SK-N-SH treated with all-trans-retinoic acid at 6 μM for 48 hours (cell line): ENCODE data around the gene BEX3.

Experiments used
- ARNTL ChIP-seq: fragments of 450-650 bp; formaldehyde crosslinking; IDR thresholded peaks from 2 replicates; pipeline ENCODE4 v1.5.0; 2020; ENCODE audit warnings: low read depth, mild to moderate bottlenecking, moderate library complexity, borderline replicate concordance
- CREB5 ChIP-seq: fragments of 250-450 bp; sonication (Bioruptor Pico); IDR thresholded peaks from 2 replicates; pipeline ENCODE4 v1.5.1; 2020; ENCODE audit warnings: low read depth, mild to moderate bottlenecking, moderate library complexity
- CSDC2 ChIP-seq: fragments of 250-450 bp; sonication (Bioruptor Pico); IDR thresholded peaks from 2 replicates; pipeline ENCODE4 v1.5.0; 2020; ENCODE audit warnings: mild to moderate bottlenecking, moderate library complexity
- CSRNP3 ChIP-seq: fragments of 250-450 bp; sonication (Bioruptor Pico); IDR thresholded peaks from 2 replicates; pipeline ENCODE4 v1.5.1; 2021; ENCODE audit warnings: mild to moderate bottlenecking, moderate library complexity
- ESRRG ChIP-seq: fragments of 250-450 bp; sonication (Bioruptor Pico); IDR thresholded peaks from 2 replicates; pipeline ENCODE4 v1.6.1; 2021; ENCODE audit warnings: mild to moderate bottlenecking
- OSR1 ChIP-seq: fragments of 250-450 bp; sonication (Bioruptor Pico); IDR thresholded peaks from 2 replicates; pipeline ENCODE4 v1.8.0; 2022; ENCODE audit warnings: moderate library complexity, mild to moderate bottlenecking, inconsistent platforms
- PATZ1 ChIP-seq: fragments of 250-450 bp; sonication (Bioruptor Pico); IDR thresholded peaks from 2 replicates; pipeline ENCODE4 v1.8.0; 2020; ENCODE audit warnings: mild to moderate bottlenecking, moderate library complexity, borderline replicate concordance
- RARB ChIP-seq: fragments of 250-450 bp; sonication (Bioruptor Pico); IDR thresholded peaks from 2 replicates; pipeline ENCODE4 v1.8.0; 2021; ENCODE audit warnings: mild to moderate bottlenecking, moderate library complexity
- SNAI2 ChIP-seq: fragments of 250-450 bp; sonication (Bioruptor Pico); IDR thresholded peaks from 2 replicates; pipeline ENCODE4 v1.5.0; 2020; ENCODE audit warnings: mild to moderate bottlenecking, moderate library complexity
- TCF4 ChIP-seq: fragments of 250-450 bp; sonication (Bioruptor Pico); IDR thresholded peaks from 2 replicates; pipeline ENCODE4 v1.8.0; 2021; ENCODE audit warnings: mild to moderate bottlenecking, moderate library complexity, borderline replicate concordance
- TSHZ2 ChIP-seq: fragments of 250-450 bp; sonication (Bioruptor Pico); IDR thresholded peaks from 2 replicates; pipeline ENCODE4 v1.5.0; 2020; ENCODE audit warnings: mild to moderate bottlenecking, moderate library complexity
- ZFP3 ChIP-seq: fragments of 250-450 bp; sonication (Bioruptor Pico); IDR thresholded peaks from 2 replicates; pipeline ENCODE4 v1.5.0; 2020; ENCODE audit warnings: mild to moderate bottlenecking, moderate library complexity
- ZFP30 ChIP-seq: fragments of 450-650 bp; formaldehyde crosslinking; IDR thresholded peaks from 2 replicates; pipeline ENCODE4 v1.5.0; 2022; ENCODE audit warnings: mild to moderate bottlenecking, moderate library complexity
- ZNF70 ChIP-seq: fragments of 450-650 bp; formaldehyde crosslinking; IDR thresholded peaks from 2 replicates; pipeline ENCODE4 v1.5.0; 2020; ENCODE audit warnings: mild to moderate bottlenecking, moderate library complexity

- TF ChIP-seq RARB (CRISPR knock-in tag), result no peak
- TF ChIP-seq CSDC2 (CRISPR knock-in tag), result no peak
- TF ChIP-seq SNAI2 (CRISPR knock-in tag), result no peak
- no peak for TF ChIP-seq TSHZ2
- TF ChIP-seq ZFP3, result no peak
- no peak for TF ChIP-seq ESRRG (CRISPR knock-in tag)
- no peak for TF ChIP-seq OSR1 (CRISPR knock-in tag)
- no peak for TF ChIP-seq ARNTL (CRISPR knock-in tag)
- no peak for TF ChIP-seq ZNF70 (CRISPR knock-in tag)
- no peak for TF ChIP-seq CREB5 (CRISPR knock-in tag)
- no peak for TF ChIP-seq PATZ1
- no peak for TF ChIP-seq CSRNP3
- TF ChIP-seq TCF4, result no peak
- no peak for TF ChIP-seq ZFP30
Measured at GRCh38 chrX:103330681-103331288, 45.6 kb upstream of the BEX3 start.
